ENCODE results near the gene LRRC74A.
A peak's percentile ranks its signal among the peaks of the same experiment; 100 is the strongest.

LRRC74A gene

DNA sequence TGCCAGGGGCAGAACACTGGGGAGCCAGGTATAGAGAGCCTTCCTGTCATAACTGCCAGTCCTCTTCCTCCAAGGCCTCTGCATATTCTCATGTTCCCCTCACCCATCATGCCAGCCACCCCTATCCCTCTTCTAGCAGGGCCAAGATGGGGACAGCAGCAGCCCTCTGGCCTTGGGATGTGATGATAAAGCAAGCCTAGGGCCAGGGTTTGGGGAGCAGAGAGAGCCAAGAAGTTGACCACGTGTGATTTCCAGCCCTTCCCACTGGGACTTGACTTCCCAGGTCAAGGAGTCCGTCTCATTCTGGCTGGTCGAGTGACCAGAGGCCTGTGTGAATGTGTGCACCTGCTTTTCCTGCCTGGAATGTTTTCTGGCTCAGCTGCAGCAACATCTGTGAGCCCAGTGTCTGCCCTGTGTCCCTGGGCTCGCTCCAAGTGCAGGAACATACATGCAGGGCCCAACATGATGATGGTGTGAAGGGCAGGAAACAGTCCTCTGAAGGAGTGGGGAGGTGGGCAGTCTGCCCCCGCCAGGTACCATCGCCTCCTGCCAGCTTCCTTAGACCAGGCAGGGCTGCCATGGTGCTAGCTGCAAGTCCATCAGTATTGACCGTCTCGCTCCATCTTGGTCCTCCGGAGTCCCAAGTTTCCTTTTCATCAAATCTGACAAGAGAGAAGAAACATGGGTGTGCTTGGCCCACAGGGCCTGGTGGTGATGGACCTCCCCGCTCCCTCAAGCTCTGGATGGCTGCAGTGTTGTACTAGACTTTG lies 43.9 kb upstream of the LRRC74A start:
- Histone ChIP-seq H3K9ac (ENCODE audit: low read depth, low read length, poor library complexity, severe bottlenecking) (peak overlapping the region; percentile 63), H3F3A (ENCODE audit: low read depth) (no peaks in the 10 kb centered on the region), H3K9me3 (ENCODE audit: insufficient read depth, low read depth, low read length) (no peaks in the 10 kb centered on the region), H3K79me2 (ENCODE audit: insufficient read depth, low read length) (no peaks in the 10 kb centered on the region), H3K36me3 (ENCODE audit: insufficient read depth, low read length) (peaks cover under 1% of the 10 kb centered on the region; the same call in 1 of the 2 replicates), H3K9me2 (replicated peaks; ENCODE audit: low read depth, low read length) (no peaks in the 10 kb centered on the region), H4K20me1 (ENCODE audit: insufficient read depth, low read length, poor library complexity, severe bottlenecking) (no peaks in the 10 kb centered on the region), H3K4me1 (ENCODE audit: insufficient read depth, low read length, poor library complexity, severe bottlenecking) (peaks cover 15% of the 10 kb centered on the region), H2AFZ (ENCODE audit: low read length) (no peak overlapping the region), H3K4me3 (ENCODE audit: low read length, poor library complexity, severe bottlenecking) (no peak overlapping the region), H3K27me3 (ENCODE audit: insufficient read depth, low read length, poor library complexity, severe bottlenecking) (no peaks in the 10 kb centered on the region), H3K4me2 (ENCODE audit: low read depth, low read length, poor library complexity, severe bottlenecking) (peak overlapping the region; percentile 52)
- TF ChIP-seq, protein P1, sequence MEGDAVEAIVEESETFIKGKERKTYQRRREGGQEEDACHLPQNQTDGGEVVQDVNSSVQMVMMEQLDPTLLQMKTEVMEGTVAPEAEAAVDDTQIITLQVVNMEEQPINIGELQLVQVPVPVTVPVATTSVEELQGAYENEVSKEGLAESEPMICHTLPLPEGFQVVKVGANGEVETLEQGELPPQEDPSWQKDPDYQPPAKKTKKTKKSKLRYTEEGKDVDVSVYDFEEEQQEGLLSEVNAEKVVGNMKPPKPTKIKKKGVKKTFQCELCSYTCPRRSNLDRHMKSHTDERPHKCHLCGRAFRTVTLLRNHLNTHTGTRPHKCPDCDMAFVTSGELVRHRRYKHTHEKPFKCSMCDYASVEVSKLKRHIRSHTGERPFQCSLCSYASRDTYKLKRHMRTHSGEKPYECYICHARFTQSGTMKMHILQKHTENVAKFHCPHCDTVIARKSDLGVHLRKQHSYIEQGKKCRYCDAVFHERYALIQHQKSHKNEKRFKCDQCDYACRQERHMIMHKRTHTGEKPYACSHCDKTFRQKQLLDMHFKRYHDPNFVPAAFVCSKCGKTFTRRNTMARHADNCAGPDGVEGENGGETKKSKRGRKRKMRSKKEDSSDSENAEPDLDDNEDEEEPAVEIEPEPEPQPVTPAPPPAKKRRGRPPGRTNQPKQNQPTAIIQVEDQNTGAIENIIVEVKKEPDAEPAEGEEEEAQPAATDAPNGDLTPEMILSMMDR (conservative IDR thresholded peaks at IDR 0.05; ENCODE audit: low read length), result no peak
- no peak for TF ChIP-seq EZH2phosphoT487 (IDR thresholded peaks at IDR 0.05; ENCODE audit: borderline replicate concordance)

DNA sequence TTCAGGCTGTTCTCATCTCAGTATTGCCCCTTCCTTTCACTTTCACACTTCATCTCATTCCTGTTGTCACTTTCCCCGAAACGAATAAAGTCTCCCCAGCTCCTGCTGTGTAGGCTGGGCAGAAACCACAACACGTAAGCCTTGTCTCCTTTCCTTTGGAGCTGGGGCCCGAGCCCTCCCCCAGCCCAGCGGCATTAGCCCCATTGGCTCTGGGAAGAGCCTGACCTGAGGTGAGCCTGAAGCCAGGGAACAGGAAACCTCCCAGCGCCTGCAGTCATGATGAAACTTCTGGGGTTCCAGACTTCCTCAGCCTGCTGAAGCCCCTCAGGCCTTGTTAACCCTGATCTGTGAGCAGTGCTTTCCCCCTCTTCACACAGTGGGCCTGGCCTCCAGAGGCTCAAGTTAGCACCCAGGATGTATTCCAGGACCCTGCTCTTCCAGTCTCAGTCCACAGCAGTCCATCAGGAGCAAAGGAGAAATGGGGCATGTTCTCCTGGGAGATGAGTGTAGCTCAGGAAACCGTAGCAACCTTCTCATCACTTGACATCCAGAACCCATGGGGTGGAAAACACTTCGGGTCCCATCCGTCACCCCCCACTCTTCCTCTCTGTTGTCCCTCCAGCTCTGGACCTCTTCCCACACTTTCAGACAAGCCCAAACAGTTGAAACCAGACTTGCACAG lies 43.2 kb upstream of the LRRC74A start:
- no peaks in the 10 kb centered on the region for H3K9me2 ChIP-seq (replicated peaks; ENCODE audit: low read depth, low read length)
- no peak overlapping the region for H3K4me3 ChIP-seq (ENCODE audit: low read length, poor library complexity, severe bottlenecking)
- H3K4me1 ChIP-seq (ENCODE audit: insufficient read depth, low read length, poor library complexity, severe bottlenecking), result peaks cover 15% of the 10 kb centered on the region
- no peak overlapping the region for H2AFZ ChIP-seq (ENCODE audit: low read length)
- H4K20me1 ChIP-seq (ENCODE audit: insufficient read depth, low read length, poor library complexity, severe bottlenecking), result no peaks in the 10 kb centered on the region
- H3K9ac ChIP-seq (ENCODE audit: low read depth, low read length, poor library complexity, severe bottlenecking), result no peak overlapping the region
- no peaks in the 10 kb centered on the region for H3K9me3 ChIP-seq (ENCODE audit: insufficient read depth, low read depth, low read length)
- no peak overlapping the region for H3K4me2 ChIP-seq (ENCODE audit: low read depth, low read length, poor library complexity, severe bottlenecking)
- H3F3A ChIP-seq (ENCODE audit: low read depth), result no peaks in the 10 kb centered on the region
- no peaks in the 10 kb centered on the region for H3K27me3 ChIP-seq (ENCODE audit: insufficient read depth, low read length, poor library complexity, severe bottlenecking)
- TF ChIP-seq, protein P1 (conservative IDR thresholded peaks at IDR 0.05; ENCODE audit: low read length), result no peak
- TF ChIP-seq EZH2phosphoT487 (IDR thresholded peaks at IDR 0.05; ENCODE audit: borderline replicate concordance), result no peak
- H3K79me2 ChIP-seq (ENCODE audit: insufficient read depth, low read length), result no peaks in the 10 kb centered on the region
- peaks cover 8% of the 10 kb centered on the region; the same call in 1 of the 2 replicates for H3K36me3 ChIP-seq (ENCODE audit: insufficient read depth, low read length)

DNA sequence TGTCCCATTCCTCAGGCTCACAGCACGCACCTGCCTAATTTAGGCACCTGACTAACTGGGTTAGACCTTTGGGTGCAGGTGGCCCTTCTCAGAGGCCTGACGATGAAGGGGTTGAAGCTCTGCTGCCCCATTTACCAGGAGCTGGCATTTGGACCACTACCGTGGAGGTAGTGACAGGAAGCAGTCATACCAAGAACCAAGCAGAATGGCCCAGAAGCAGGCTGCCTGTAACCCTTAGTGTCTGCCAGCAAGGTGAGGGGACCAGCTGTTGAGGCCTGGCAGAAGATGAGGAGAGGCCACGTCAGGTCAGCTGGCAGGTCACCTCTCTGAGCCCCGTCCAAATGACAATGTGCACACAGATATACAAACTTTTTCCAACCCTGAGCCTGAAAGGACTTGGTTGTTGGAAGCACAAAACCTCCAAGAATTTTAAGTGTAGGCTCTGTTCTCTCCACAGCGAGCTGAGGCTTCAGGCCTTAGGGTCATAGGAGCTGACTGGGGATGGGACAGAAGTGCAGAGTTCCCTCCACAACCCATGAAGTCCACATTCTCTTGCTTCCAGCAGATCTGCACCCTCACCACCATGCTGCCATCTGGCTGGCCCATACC lies 41.8 kb upstream of the LRRC74A start:
- Histone ChIP-seq H3F3A (ENCODE audit: low read depth) (no peaks in the 10 kb centered on the region), H3K79me2 (ENCODE audit: insufficient read depth, low read length) (no peaks in the 10 kb centered on the region), H3K9me3 (ENCODE audit: insufficient read depth, low read depth, low read length) (no peaks in the 10 kb centered on the region), H4K20me1 (ENCODE audit: insufficient read depth, low read length, poor library complexity, severe bottlenecking) (no peaks in the 10 kb centered on the region), H3K36me3 (ENCODE audit: insufficient read depth, low read length) (peaks cover 18% of the 10 kb centered on the region; the same call in 1 of the 2 replicates), H3K4me3 (ENCODE audit: low read length, poor library complexity, severe bottlenecking) (no peak overlapping the region), H3K27me3 (ENCODE audit: insufficient read depth, low read length, poor library complexity, severe bottlenecking) (no peaks in the 10 kb centered on the region), H3K4me1 (ENCODE audit: insufficient read depth, low read length, poor library complexity, severe bottlenecking) (peaks cover 15% of the 10 kb centered on the region), H3K4me2 (ENCODE audit: low read depth, low read length, poor library complexity, severe bottlenecking) (no peak overlapping the region), H3K9ac (ENCODE audit: low read depth, low read length, poor library complexity, severe bottlenecking) (no peak overlapping the region), H2AFZ (ENCODE audit: low read length) (no peak overlapping the region), H3K9me2 (replicated peaks; ENCODE audit: low read depth, low read length) (no peaks in the 10 kb centered on the region)
- TF ChIP-seq, protein P1 (conservative IDR thresholded peaks at IDR 0.05; ENCODE audit: low read length), result no peak
- no peak for TF ChIP-seq EZH2phosphoT487 (IDR thresholded peaks at IDR 0.05; ENCODE audit: borderline replicate concordance)

Data from Loucy (cell line).